ENCODE results near the gene NBDY. TPM values are rescaled to one million over a fixed set of nuclear protein-coding genes. Genes with fewer than 3 reads are reported as not detected.
A peak's percentile ranks its signal among the peaks of the same experiment; 100 is the strongest.
"Not testable (repeated sequence)": the region's sequence is repeated elsewhere in the genome, so short reads cannot be mapped to it uniquely, and the experiment has no call there.

Gene NBDY
- total and polyA plus RNA-seq, 11 donors = 10.4 to 33.5 (median 26.2) TPM

DNA sequence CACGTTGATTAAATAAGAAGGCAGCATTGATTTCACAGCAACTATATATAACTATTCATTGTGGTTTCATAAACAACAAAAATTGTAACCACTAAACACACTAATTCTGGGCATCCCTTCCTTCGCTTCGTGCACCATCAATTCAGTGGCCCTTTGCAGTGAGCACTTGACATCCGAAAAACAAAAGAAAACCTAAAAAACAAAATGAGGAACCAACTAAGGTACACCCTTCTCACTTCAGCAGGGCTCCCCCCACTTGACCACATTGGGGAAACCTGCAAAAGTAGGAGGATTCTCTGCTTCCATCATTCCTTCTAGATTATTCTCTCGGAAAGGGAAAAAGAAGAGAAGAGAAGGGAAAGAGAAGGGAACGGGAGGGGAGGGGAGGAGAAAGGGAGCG, 28.3 kb downstream of the NBDY start:
- WGBS, 4 donors = 66 to 92% (median 81%) methylated on average over 7 of the region's 7 CpGs
- intact Hi-C loops (cut with DNase I) = no loop called here
- Histone ChIP-seq H3K36me3 (peaks cover 0 to 3% (median 0%) of the 10 kb centered on the region in 9 donors), H3K4me1 (peaks cover 0 to 7% (median 0%) of the 10 kb centered on the region in 12 donors), H3K27me3 (peaks cover 0 to 37% (median 0%) of the 10 kb centered on the region in 9 donors), H3K9me3 (no peaks in the 10 kb centered on the region), H3K27ac (no peak overlapping the region), H3K4me3 (no peak overlapping the region)
- TF ChIP-seq, protein P1, sequence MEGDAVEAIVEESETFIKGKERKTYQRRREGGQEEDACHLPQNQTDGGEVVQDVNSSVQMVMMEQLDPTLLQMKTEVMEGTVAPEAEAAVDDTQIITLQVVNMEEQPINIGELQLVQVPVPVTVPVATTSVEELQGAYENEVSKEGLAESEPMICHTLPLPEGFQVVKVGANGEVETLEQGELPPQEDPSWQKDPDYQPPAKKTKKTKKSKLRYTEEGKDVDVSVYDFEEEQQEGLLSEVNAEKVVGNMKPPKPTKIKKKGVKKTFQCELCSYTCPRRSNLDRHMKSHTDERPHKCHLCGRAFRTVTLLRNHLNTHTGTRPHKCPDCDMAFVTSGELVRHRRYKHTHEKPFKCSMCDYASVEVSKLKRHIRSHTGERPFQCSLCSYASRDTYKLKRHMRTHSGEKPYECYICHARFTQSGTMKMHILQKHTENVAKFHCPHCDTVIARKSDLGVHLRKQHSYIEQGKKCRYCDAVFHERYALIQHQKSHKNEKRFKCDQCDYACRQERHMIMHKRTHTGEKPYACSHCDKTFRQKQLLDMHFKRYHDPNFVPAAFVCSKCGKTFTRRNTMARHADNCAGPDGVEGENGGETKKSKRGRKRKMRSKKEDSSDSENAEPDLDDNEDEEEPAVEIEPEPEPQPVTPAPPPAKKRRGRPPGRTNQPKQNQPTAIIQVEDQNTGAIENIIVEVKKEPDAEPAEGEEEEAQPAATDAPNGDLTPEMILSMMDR (IDR thresholded peaks at IDR 0.05) = no peak
- no peak for TF ChIP-seq POLR2A (IDR thresholded peaks at IDR 0.05)
- ATAC-seq = no peak
- no peak for DNase-seq

DNA sequence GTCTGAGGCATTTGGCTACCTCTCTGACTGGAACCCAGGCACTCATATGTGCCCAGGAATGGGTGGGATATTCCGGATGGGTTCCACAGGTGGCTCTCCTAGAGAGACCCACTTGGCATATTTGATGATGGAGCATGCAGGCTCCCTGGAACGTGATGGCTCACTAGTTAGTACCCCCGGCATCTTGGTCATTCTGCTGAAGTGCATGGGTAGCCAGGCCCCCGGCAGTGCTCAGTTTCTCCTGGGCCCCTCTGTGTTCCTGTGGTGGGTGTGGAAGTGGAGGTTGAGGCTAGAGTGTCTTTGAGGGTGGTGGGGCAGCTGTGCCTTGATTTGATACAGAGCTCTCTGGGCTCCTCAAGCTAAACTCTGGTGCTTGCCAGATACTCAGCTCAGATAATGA, 29.4 kb downstream of the NBDY start:
- no peak overlapping the region for H3K4me3 ChIP-seq
- no peak for ATAC-seq
- no peak overlapping the region for H3K27ac ChIP-seq
- H3K4me1 ChIP-seq = peaks cover 0 to 12% (median 0%) of the 10 kb centered on the region in 12 donors
- 77 to 98% (median 87%) methylated on average over 4 of the region's 4 CpGs for WGBS, 4 donors
- intact Hi-C loops (cut with DNase I) = no loop called here
- DNase-seq = no peak
- peaks cover 0 to 27% (median 0%) of the 10 kb centered on the region in 9 donors for H3K27me3 ChIP-seq
- H3K36me3 ChIP-seq = no peaks in the 10 kb centered on the region
- no peaks in the 10 kb centered on the region for H3K9me3 ChIP-seq
- no peak for TF ChIP-seq POLR2A (IDR thresholded peaks at IDR 0.05)
- TF ChIP-seq, protein P1 (IDR thresholded peaks at IDR 0.05) = no peak

DNA sequence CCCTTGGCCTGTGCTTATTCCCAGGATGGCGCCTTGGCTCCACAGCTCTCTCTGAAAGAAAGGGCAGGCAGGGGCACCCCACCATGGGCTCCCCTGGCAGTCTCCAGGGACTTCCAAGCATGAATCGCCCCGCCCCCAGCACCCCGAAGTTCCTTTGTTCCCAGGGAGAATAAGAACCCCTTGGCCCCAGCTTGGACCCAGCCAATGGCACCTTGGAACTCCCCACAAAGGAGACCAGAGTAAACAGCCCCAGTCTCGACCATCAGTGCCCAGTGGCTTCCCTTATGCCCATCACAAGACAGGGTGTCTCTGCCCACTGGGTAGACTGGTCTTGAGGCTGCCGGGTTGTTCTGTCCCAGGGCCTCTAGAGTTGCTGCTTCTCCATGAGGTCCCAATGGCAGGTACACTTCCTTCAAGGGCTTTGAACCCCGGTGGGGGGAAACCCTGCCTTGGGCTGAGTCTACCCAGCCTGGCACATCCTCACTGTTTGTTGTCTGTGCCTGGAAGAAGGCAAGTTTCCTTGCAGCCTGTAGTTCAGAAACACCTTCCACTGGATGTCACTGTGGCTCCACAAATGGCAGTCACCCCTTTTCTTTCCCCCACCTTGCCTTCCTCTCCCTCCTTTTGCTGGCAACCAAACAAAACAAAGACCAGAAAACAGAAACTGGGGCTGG, 30.8 kb downstream of the NBDY start:
- 76 to 94% (median 89%) methylated on average over 6 to 7 of the region's 7 CpGs for WGBS, 4 donors
- Histone ChIP-seq H3K36me3 (peaks cover 0 to 4% (median 0%) of the 10 kb centered on the region in 9 donors), H3K27me3 (peaks cover 0 to 16% (median 0%) of the 10 kb centered on the region in 9 donors), H3K27ac (no peak overlapping the region), H3K9me3 (no peaks in the 10 kb centered on the region), H3K4me3 (no peak overlapping the region), H3K4me1 (peaks cover 0 to 19% (median 4%) of the 10 kb centered on the region in 12 donors)
- TF ChIP-seq, protein P1 (IDR thresholded peaks at IDR 0.05) = peak in 1 of 12 donors; percentile 11
- no peak for TF ChIP-seq POLR2A (IDR thresholded peaks at IDR 0.05)
- DNase-seq = no peak
- no peak for ATAC-seq
- intact Hi-C loops (cut with DNase I) = no loop called here

DNA sequence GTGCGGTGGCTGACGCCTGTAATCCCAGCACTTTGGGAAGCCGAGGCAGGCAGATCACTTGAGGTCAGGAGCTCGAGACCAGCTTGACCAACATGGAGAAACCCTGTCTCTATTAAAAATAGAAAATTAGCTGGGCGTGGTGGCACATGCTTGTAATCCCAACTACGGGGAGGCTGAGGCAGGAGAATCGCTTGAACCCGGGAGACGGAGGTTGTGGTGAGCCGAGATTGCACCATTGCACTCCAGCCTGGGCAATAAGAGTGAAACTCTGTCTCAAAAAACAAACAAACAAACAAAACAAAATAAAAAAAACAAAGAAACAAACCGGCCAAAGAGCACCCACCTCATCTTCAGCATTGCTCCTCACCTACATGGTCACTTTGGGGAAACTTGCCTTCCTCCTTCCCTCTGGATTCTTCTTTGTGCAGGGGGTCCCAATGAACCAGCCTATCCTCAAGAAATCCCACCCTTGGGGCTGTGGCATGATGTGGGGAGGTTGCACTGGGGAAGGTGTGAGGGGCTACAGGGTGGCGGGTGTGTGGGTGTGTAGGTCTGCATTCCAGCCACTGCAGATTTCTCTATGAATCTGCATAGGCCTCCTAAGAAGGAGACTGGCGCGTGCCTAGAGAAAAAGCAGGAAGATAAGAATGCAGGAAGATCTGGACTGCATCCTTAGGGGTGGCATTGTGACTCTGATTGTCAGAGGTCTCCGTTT, 31.5 kb downstream of the NBDY start:
- peaks cover 0 to 15% (median 0%) of the 10 kb centered on the region in 9 donors for H3K27me3 ChIP-seq
- H3K4me1 ChIP-seq = peaks cover 0 to 26% (median 10%) of the 10 kb centered on the region in 12 donors
- H3K9me3 ChIP-seq; H3K27ac ChIP-seq; ATAC-seq; intact Hi-C loops (cut with DNase I); H3K36me3 ChIP-seq; H3K4me3 ChIP-seq; DNase-seq: not testable (repeated sequence)
- 75 to 89% (median 85%) methylated on average over 15 of the region's 15 CpGs for WGBS, 4 donors
